Activated CD4-positive, alpha-beta T cell treated with anti-CD3 and anti-CD28 coated beads for 4 hours (primary cell): ENCODE results near the gene SPINK6.
A peak's percentile ranks its signal among the peaks of the same experiment; 100 is the strongest.

Experiments
- DNase-seq, 2 donors: peaks; one replicate each; pipeline ENCODE4 v3.0.0-alpha.2; 2020

Gene SPINK6

GRCh38 chr5:148202531-148203203 lies at the start of gene SPINK6:
Gene SPINK6 (plus strand): TSS chr5:148203042. CDS start chr5:148203097, 55 bp downstream.
- DNase-seq = no peak

GRCh38 chr5:148156609-148157008 lies 46.2 kb upstream of the SPINK6 start:
- no peak for DNase-seq

- DNase-seq = no peak
These were observed 40.8 kb upstream of the SPINK6 start for GRCh38 chr5:148162038-148162437.

GRCh38 chr5:148163345-148163744 lies 39.5 kb upstream of the SPINK6 start:
- no peak for DNase-seq

- DNase-seq = no peak
These were observed 36.1 kb upstream of the SPINK6 start for GRCh38 chr5:148166550-148167283.

- DNase-seq = no peak
These were observed 34.6 kb upstream of the SPINK6 start, which contains the start of gene SPINK14 for GRCh38 chr5:148168246-148168645. Gene SPINK14 (plus strand): TSS chr5:148168546. CDS start chr5:148169733, 1,187 bp downstream.

- DNase-seq = no peak
These were observed 30.5 kb upstream of the SPINK6 start for GRCh38 chr5:148172377-148172776.

GRCh38 chr5:148176480-148176879 lies 26.4 kb upstream of the SPINK6 start:
- no peak for DNase-seq

GRCh38 chr5:148177207-148177606 lies 25.6 kb upstream of the SPINK6 start:
- DNase-seq = no peak

- DNase-seq = peak in 1 of 2 donors; percentile 2
These were observed 23.5 kb upstream of the SPINK6 start for GRCh38 chr5:148179234-148179824.

- no peak for DNase-seq
These were observed 16.4 kb upstream of the SPINK6 start for GRCh38 chr5:148186248-148187003.

- no peak for DNase-seq
These were observed 11.8 kb upstream of the SPINK6 start for GRCh38 chr5:148191010-148191409.

- DNase-seq = no peak
These were observed 9.6 kb upstream of the SPINK6 start for GRCh38 chr5:148193202-148193601.

GRCh38 chr5:148201151-148201550 lies 1.7 kb upstream of the SPINK6 start:
- DNase-seq = no peak

GRCh38 chr5:148205044-148205806 lies 2.4 kb downstream of the SPINK6 start:
- no peak for DNase-seq

- DNase-seq = no peak
These were observed 3.0 kb downstream of the SPINK6 start for GRCh38 chr5:148205865-148206264.

GRCh38 chr5:148206620-148207019 lies 3.8 kb downstream of the SPINK6 start:
- no peak for DNase-seq

GRCh38 chr5:148208226-148208625 lies 5.4 kb downstream of the SPINK6 start:
- DNase-seq = no peak

GRCh38 chr5:148209151-148209770 lies 6.4 kb downstream of the SPINK6 start:
- no peak for DNase-seq

- no peak for DNase-seq
These were observed 11.9 kb downstream of the SPINK6 start for GRCh38 chr5:148214665-148215185.

- DNase-seq = no peak
These were observed 18.7 kb downstream of the SPINK6 start for GRCh38 chr5:148221508-148221907.
